Sigmoid colon (tissue), 4 donors: ENCODE data around the gene NOL3.

Source experiments
- CTCF ChIP-seq, 4 experiments: fragments of 450-650 bp in 3 of 4; fragments of 200-600 bp in 1 of 4; IDR thresholded peaks; one replicate each; pipeline ENCODE4 v1.5.1; 2016 to 2019; ENCODE audit warnings: antibody characterized with exemption in 4 of 4, mild to moderate bottlenecking in 3 of 4, moderate library complexity in 2 of 4
- POLR2AphosphoS5 ChIP-seq, 4 donors: sonication (generic); formaldehyde crosslinking; IDR thresholded peaks; one replicate each; pipeline ENCODE4 v1.6.1; 2017; ENCODE audit warnings: antibody characterized with exemption in 4 of 4

DNA sequence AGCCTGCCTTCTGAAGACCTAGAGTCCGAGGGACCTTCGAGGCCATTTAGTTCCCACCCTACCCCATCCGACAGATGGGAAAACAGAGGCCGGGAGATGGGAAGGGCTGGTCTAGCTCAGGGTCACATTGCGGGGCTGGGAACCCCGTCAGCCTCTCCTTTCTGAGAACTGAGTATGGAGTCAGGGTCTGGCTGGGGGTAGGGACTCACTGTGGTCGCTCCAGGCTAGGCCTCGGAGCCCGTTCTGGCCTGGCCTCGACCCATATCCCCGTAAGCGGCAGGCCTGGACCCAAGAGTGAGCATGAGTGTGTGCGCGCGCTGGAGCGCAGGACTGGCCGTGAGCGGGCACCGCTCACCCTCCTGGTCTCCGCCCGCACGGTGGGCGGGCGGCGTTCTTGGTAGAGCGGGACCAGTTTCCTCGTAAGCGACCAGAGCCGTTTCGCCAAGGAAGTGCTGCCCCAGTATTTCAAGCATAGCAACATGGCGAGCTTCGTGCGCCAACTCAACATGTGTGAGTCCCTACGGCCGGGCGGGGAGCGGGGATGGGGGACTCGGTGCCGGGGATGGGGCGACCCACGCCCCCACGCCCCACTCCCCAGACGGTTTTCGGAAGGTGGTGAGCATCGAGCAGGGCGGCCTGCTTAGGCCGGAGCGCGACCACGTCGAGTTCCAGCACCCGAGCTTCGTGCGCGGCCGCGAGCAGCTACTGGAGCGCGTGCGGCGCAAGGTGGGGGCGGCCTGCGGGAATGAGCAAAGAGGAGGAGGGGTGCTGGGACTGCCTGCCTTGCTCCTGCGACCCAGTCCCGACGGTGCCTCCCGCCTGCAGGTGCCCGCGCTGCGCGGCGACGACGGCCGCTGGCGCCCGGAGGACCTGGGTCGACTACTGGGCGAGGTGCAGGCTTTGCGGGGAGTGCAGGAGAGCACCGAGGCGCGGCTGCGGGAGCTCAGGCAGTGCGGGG lies 4.9 kb upstream of the NOL3 start:
- TF ChIP-seq POLR2AphosphoS5 (IDR thresholded peaks at IDR 0.05): no peak
- no peak for TF ChIP-seq CTCF (IDR thresholded peaks at IDR 0.05)
